Measurements from ENCODE around the gene ITPK1.

- TF ChIP-seq POLR2AphosphoS5 (IDR thresholded peaks at IDR 0.05; ENCODE audit: borderline replicate concordance, low read depth, low read length) (no peak), EZH2 (IDR thresholded peaks at IDR 0.05) (no peak)
These were observed 59.4 kb downstream of the ITPK1 start for GRCh38 chr14:93056166-93056839.

All from SK-N-MC (cell line).